Measurements from ENCODE around the gene KRABD2.

- no peak for TF ChIP-seq CTCF (IDR thresholded peaks at IDR 0.05)
- TF ChIP-seq EZH2 (IDR thresholded peaks at IDR 0.05): no peak
These were observed 5.8 kb upstream of the KRABD2 start for GRCh38 chr17:8382052-8382879.

Data from neural progenitor cell (in vitro differentiated cells).